ENCODE results near the gene NXF2B. TPM values are rescaled to one million over a fixed set of nuclear protein-coding genes. Genes with fewer than 3 reads are reported as not detected.
"Not testable (repeated sequence)": the region's sequence is repeated elsewhere in the genome, so short reads cannot be mapped to it uniquely, and the experiment has no call there.

Gene NXF2B
- polyA plus RNA-seq (2011; rRNA removed) (not detected in 2 replicates), polyA minus RNA-seq (2011; rRNA and poly(A)+ RNA removed) (not detected in 2 replicates)

GRCh38 chrX:102439908-102440307, at the start of gene NXF2B:
TSS of gene NXF2B (minus strand) at chrX:102440008. CDS start at chrX:102380036, 59,972 bp downstream.
- CTCF ChIA-PET; H3K27me3 ChIP-seq (ENCODE audit: control insufficient read depth, insufficient read depth, low read length); POLR2A ChIA-PET; H3K36me3 ChIP-seq (ENCODE audit: control insufficient read depth, insufficient read depth, low read length); DNase-seq (ENCODE audit: low read depth); H3K4me3 ChIP-seq (ENCODE audit: low read depth, low read length): not testable (repeated sequence)

DNA sequence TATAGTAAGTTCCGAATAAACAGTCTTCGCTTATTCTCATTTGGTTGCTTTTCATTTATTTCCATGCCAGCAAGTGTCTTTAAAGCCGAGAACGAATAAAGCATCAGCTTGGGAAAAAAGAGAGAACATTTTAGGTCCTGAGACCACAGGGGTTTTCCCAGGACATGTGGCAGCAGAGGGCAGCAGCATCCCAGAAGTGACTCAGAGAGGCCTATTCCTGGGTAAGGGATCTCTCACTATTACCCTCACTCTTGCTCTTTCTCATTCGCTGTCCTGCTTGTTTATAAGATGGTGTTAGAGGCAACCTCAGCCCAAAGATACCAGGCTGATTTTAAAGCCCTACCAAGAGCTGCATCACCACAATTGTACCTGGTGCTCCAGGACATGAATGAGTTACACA, 39.0 kb upstream of the NXF2B start:
- H3K36me3 ChIP-seq (ENCODE audit: control insufficient read depth, insufficient read depth, low read length); CTCF ChIA-PET; DNase-seq (ENCODE audit: low read depth); H3K27me3 ChIP-seq (ENCODE audit: control insufficient read depth, insufficient read depth, low read length); H3K4me3 ChIP-seq (ENCODE audit: low read depth, low read length); POLR2A ChIA-PET: not testable (repeated sequence)

DNA sequence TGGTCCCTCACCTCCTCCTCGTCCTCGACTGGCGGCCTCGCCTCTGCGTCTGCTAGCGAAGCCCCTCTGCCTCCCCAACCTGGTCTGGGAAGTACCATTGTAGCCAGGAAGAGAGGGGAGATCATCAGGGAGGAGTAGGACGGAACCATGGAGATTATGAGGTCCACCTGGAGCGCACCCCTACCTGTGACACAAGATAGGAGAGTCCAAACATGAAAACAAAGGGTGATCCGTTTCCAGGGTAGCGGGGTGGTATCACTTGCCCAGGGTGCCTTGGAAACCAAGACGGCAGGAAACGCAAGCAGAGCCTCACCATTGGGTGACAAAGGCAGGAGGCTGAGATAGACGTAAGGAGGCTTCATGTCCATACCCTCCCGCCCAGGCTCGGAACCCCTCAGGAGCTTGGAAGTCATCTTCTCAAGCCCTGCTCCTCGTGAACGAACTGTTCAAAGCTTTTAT, 32.0 kb upstream of the NXF2B start, which contains the start of gene TCP11X2:
Gene TCP11X2 (minus strand): TSS at position 51 of the 459 bp plus-strand sequence.
- H3K4me3 ChIP-seq (ENCODE audit: low read depth, low read length); H3K27me3 ChIP-seq (ENCODE audit: control insufficient read depth, insufficient read depth, low read length); DNase-seq (ENCODE audit: low read depth); POLR2A ChIA-PET; H3K36me3 ChIP-seq (ENCODE audit: control insufficient read depth, insufficient read depth, low read length); CTCF ChIA-PET: not testable (repeated sequence)

GRCh38 chrX:102470215-102470614, 30.4 kb upstream of the NXF2B start:
- DNase-seq (ENCODE audit: low read depth); CTCF ChIA-PET; H3K4me3 ChIP-seq (ENCODE audit: low read depth, low read length); POLR2A ChIA-PET; H3K36me3 ChIP-seq (ENCODE audit: control insufficient read depth, insufficient read depth, low read length); H3K27me3 ChIP-seq (ENCODE audit: control insufficient read depth, insufficient read depth, low read length): not testable (repeated sequence)

GRCh38 chrX:102458615-102459014, 18.8 kb upstream of the NXF2B start:
- H3K4me3 ChIP-seq (ENCODE audit: low read depth, low read length); H3K36me3 ChIP-seq (ENCODE audit: control insufficient read depth, insufficient read depth, low read length); H3K27me3 ChIP-seq (ENCODE audit: control insufficient read depth, insufficient read depth, low read length); POLR2A ChIA-PET; DNase-seq (ENCODE audit: low read depth); CTCF ChIA-PET: not testable (repeated sequence)

DNA sequence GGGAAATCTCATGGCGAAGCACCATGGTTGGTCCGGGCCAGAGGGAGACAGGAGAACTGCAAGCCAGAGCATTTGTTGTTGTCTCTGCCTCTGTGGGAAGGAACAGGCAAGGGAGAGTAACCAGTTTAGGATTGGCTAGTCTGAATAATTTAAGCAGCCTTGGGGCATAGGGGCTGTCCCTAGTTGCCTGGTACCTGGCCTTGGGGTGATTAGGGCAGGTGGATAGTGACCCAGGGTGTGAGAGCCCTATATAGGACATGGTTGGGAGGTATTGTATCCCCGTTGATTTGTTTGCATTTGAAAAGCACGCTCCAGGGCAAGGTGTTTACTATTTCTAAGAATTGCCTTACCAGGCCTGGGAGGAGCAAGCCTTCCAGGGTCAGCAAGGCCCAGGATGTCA, 25.3 kb downstream of the NXF2B start:
- H3K36me3 ChIP-seq (ENCODE audit: control insufficient read depth, insufficient read depth, low read length); CTCF ChIA-PET; H3K4me3 ChIP-seq (ENCODE audit: low read depth, low read length); DNase-seq (ENCODE audit: low read depth); H3K27me3 ChIP-seq (ENCODE audit: control insufficient read depth, insufficient read depth, low read length); POLR2A ChIA-PET: not testable (repeated sequence)

- POLR2A ChIA-PET = no interaction called here
These were observed 93.9 kb downstream of the NXF2B start for GRCh38 chrX:102345916-102346315.

GRCh38 chrX:102341867-102342266, 97.9 kb downstream of the NXF2B start:
- ChIA-PET CTCF (interaction anchor here (2.3 kb wide), 1 partner anchor 522 kb away, joined by 5 read pairs; no protein-coding TSS in a partner anchor), POLR2A (no interaction called here)
- TF ChIP-seq, protein P1, sequence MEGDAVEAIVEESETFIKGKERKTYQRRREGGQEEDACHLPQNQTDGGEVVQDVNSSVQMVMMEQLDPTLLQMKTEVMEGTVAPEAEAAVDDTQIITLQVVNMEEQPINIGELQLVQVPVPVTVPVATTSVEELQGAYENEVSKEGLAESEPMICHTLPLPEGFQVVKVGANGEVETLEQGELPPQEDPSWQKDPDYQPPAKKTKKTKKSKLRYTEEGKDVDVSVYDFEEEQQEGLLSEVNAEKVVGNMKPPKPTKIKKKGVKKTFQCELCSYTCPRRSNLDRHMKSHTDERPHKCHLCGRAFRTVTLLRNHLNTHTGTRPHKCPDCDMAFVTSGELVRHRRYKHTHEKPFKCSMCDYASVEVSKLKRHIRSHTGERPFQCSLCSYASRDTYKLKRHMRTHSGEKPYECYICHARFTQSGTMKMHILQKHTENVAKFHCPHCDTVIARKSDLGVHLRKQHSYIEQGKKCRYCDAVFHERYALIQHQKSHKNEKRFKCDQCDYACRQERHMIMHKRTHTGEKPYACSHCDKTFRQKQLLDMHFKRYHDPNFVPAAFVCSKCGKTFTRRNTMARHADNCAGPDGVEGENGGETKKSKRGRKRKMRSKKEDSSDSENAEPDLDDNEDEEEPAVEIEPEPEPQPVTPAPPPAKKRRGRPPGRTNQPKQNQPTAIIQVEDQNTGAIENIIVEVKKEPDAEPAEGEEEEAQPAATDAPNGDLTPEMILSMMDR (IDR thresholded peaks at IDR 0.05; ENCODE audit: insufficient read depth, low read depth, low read length) = no peak; the same call in 1 of the 2 replicates
- Histone ChIP-seq H3K36me3 (ENCODE audit: control insufficient read depth, insufficient read depth, low read length) (no peaks in the 10 kb centered on the region), H3K27me3 (ENCODE audit: control insufficient read depth, insufficient read depth, low read length) (no peaks in the 10 kb centered on the region), H3K4me3 (ENCODE audit: low read depth, low read length) (no peak overlapping the region)
- DNase-seq (ENCODE audit: low read depth) = no peak

More at GRCh38 chrX:102345916-102346315, 93.9 kb downstream of the NXF2B start:
- H3K27me3 ChIP-seq (ENCODE audit: control insufficient read depth, insufficient read depth, low read length) = no peaks in the 10 kb centered on the region
- TF ChIP-seq, protein P1 (IDR thresholded peaks at IDR 0.05; ENCODE audit: insufficient read depth, low read depth, low read length) = peak; percentile 64
- CTCF ChIA-PET = no interaction called here
- DNase-seq (ENCODE audit: low read depth) = no peak
- H3K4me3 ChIP-seq (ENCODE audit: low read depth, low read length) = no peak overlapping the region
- no peaks in the 10 kb centered on the region for H3K36me3 ChIP-seq (ENCODE audit: control insufficient read depth, insufficient read depth, low read length)

All from BJ (cell line).